GM21825 (cell line): ENCODE data around the gene PARP16.

ENCODE experiments used
- ATAC-seq: cut with Tn5 transposase; IDR thresholded peaks from one replicate; pipeline ENCODE4 v1.9.1; 2021; ENCODE audit warnings: mild to moderate bottlenecking, moderate library complexity; ENCODE audit not compliant: unreplicated experiment

Gene PARP16

GRCh38 chr15:65312400-65312916, 25.8 kb upstream of the PARP16 start:
- ATAC-seq: no peak

- ATAC-seq: no peak
These were observed 25.1 kb upstream of the PARP16 start for GRCh38 chr15:65311760-65312159.

GRCh38 chr15:65310431-65311137, 23.9 kb upstream of the PARP16 start:
- no peak for ATAC-seq

- ATAC-seq: no peak
These were observed 23.3 kb upstream of the PARP16 start for GRCh38 chr15:65309882-65310418.

GRCh38 chr15:65307978-65308377, 21.3 kb upstream of the PARP16 start:
- no peak for ATAC-seq

- no peak for ATAC-seq
These were observed 19.9 kb upstream of the PARP16 start for GRCh38 chr15:65306551-65306950.

GRCh38 chr15:65305776-65306175, 19.1 kb upstream of the PARP16 start:
- no peak for ATAC-seq

GRCh38 chr15:65305150-65305758, 18.6 kb upstream of the PARP16 start:
- no peak for ATAC-seq

GRCh38 chr15:65304381-65305149, 17.9 kb upstream of the PARP16 start, which contains the start of gene RNU5B-1:
Gene RNU5B-1 (plus strand): TSS chr15:65304677.
- peak; percentile 58 for ATAC-seq

- ATAC-seq: peak; percentile 15
These were observed 17.2 kb upstream of the PARP16 start for GRCh38 chr15:65303687-65304380.

GRCh38 chr15:65302061-65302460, 15.4 kb upstream of the PARP16 start:
- ATAC-seq: no peak

GRCh38 chr15:65300924-65301441, 14.3 kb upstream of the PARP16 start:
- no peak for ATAC-seq

- no peak for ATAC-seq
These were observed 12.0 kb upstream of the PARP16 start for GRCh38 chr15:65298731-65299130.

GRCh38 chr15:65292938-65293518, 6.3 kb upstream of the PARP16 start:
- no peak for ATAC-seq

GRCh38 chr15:65290228-65290627, 3.5 kb upstream of the PARP16 start:
- ATAC-seq: no peak

GRCh38 chr15:65289261-65289854, 2.7 kb upstream of the PARP16 start:
- no peak for ATAC-seq

- no peak for ATAC-seq
These were observed 805 bp upstream of the PARP16 start for GRCh38 chr15:65287520-65287855.

GRCh38 chr15:65286069-65286703, 497 bp downstream of the PARP16 start:
- peak; percentile 30 for ATAC-seq

GRCh38 chr15:65285291-65286068, 1.2 kb downstream of the PARP16 start:
- ATAC-seq: no peak
